GM19467 (cell line): Measurements from ENCODE around the gene GALNT2.

ENCODE experiments used
- ATAC-seq: cut with Tn5 transposase; IDR thresholded peaks from one replicate; pipeline ENCODE4 v1.9.1; 2021; ENCODE audit warnings: mild to moderate bottlenecking, moderate library complexity; ENCODE audit not compliant: unreplicated experiment

The GALNT2 gene

GRCh38 chr1:230127105-230128054 lies 60.3 kb downstream of the GALNT2 start:
- no peak for ATAC-seq

GRCh38 chr1:230128569-230129285 lies 61.7 kb downstream of the GALNT2 start:
- ATAC-seq, result no peak

GRCh38 chr1:230129341-230129740 lies 62.3 kb downstream of the GALNT2 start:
- no peak for ATAC-seq

- no peak for ATAC-seq
These were observed 63.3 kb downstream of the GALNT2 start for GRCh38 chr1:230130172-230130944.

- no peak for ATAC-seq
These were observed 64.4 kb downstream of the GALNT2 start for GRCh38 chr1:230131457-230131856.

GRCh38 chr1:230132758-230133157 lies 65.7 kb downstream of the GALNT2 start:
- no peak for ATAC-seq

GRCh38 chr1:230135726-230136125 lies 68.7 kb downstream of the GALNT2 start:
- no peak for ATAC-seq

GRCh38 chr1:230136453-230137336 lies 69.7 kb downstream of the GALNT2 start:
- ATAC-seq, result no peak

GRCh38 chr1:230137337-230137815 lies 70.3 kb downstream of the GALNT2 start:
- no peak for ATAC-seq

- ATAC-seq, result no peak
These were observed 71.7 kb downstream of the GALNT2 start for GRCh38 chr1:230138561-230139239.

- no peak for ATAC-seq
These were observed 72.3 kb downstream of the GALNT2 start for GRCh38 chr1:230139315-230139714.

GRCh38 chr1:230139741-230140140 lies 72.7 kb downstream of the GALNT2 start:
- ATAC-seq, result no peak

- no peak for ATAC-seq
These were observed 73.4 kb downstream of the GALNT2 start for GRCh38 chr1:230140221-230141020.

- no peak for ATAC-seq
These were observed 74.1 kb downstream of the GALNT2 start for GRCh38 chr1:230141021-230141648.

GRCh38 chr1:230141797-230142607 lies 75.0 kb downstream of the GALNT2 start:
- ATAC-seq, result no peak

GRCh38 chr1:230142608-230143210 lies 75.7 kb downstream of the GALNT2 start:
- no peak for ATAC-seq

- no peak for ATAC-seq
These were observed 76.5 kb downstream of the GALNT2 start for GRCh38 chr1:230143534-230143933.
